Upper lobe of left lung (tissue), 4 donors: Measurements from ENCODE around the gene KIF15.

ENCODE experiments used
- POLR2A ChIP-seq, 4 donors: fragments of 450-650 bp; IDR thresholded peaks; one replicate each; pipeline ENCODE4 v1.5.1; 2016 to 2017; ENCODE audit warnings: antibody characterized with exemption in 4 of 4, mild to moderate bottlenecking in 2 of 4
- POLR2AphosphoS5 ChIP-seq, 2 donors: sonication (generic); formaldehyde crosslinking; IDR thresholded peaks; one replicate each; pipeline ENCODE4 v1.5.1; 2017; ENCODE audit warnings: antibody characterized with exemption in 2 of 2
- TF ChIP-seq, protein P1 (sequence below), 6 experiments: fragments of 450-650 bp in 4 of 6; fragments of 200-600 bp in 2 of 6; sonication (generic) in 2 of 6; IDR thresholded peaks; one replicate each; pipeline ENCODE4 v1.5.1; 2016 to 2019; ENCODE audit warnings: antibody characterized with exemption in 6 of 6

DNA sequence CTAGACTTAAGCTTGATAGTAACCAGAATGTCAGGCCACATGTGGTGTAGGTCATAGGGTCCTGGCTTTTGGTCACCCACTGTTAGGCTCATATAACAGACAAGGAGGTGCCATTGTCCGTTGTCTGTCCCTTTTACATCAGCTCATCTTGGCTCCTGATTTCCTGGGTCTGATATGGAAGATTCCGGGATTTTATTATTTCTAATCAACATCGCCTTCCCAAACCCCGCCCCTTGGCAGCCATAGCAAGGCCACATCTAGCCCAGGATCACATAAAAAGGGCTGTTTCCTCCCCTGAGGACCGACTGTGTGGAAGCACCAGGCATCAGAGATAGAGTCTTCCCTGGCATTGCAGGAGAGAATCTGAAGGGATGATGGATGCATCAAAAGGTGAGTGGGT is 112.7 kb downstream of the KIF15 start, which contains the start of gene TGM4:
- TF ChIP-seq, protein P1, sequence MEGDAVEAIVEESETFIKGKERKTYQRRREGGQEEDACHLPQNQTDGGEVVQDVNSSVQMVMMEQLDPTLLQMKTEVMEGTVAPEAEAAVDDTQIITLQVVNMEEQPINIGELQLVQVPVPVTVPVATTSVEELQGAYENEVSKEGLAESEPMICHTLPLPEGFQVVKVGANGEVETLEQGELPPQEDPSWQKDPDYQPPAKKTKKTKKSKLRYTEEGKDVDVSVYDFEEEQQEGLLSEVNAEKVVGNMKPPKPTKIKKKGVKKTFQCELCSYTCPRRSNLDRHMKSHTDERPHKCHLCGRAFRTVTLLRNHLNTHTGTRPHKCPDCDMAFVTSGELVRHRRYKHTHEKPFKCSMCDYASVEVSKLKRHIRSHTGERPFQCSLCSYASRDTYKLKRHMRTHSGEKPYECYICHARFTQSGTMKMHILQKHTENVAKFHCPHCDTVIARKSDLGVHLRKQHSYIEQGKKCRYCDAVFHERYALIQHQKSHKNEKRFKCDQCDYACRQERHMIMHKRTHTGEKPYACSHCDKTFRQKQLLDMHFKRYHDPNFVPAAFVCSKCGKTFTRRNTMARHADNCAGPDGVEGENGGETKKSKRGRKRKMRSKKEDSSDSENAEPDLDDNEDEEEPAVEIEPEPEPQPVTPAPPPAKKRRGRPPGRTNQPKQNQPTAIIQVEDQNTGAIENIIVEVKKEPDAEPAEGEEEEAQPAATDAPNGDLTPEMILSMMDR (IDR thresholded peaks at IDR 0.05): no peak
- TF ChIP-seq POLR2AphosphoS5 (IDR thresholded peaks at IDR 0.05): no peak
- TF ChIP-seq POLR2A (IDR thresholded peaks at IDR 0.05): no peak
